Glutamatergic neuron (in vitro differentiated cells): ENCODE data around the gene AMH. TPM values are rescaled to one million over a fixed set of nuclear protein-coding genes. Genes with fewer than 3 reads are reported as not detected.
A peak's percentile ranks its signal among the peaks of the same experiment; 100 is the strongest.

Experiments
- DNase-seq: peaks from one replicate; pipeline ENCODE4 v3.0.0; 2022
- H3K27ac Mint-ChIP-seq: one replicate; pipeline ENCODE4 v1.8.0; 2020; ENCODE audit warnings: mild to moderate bottlenecking, mixed read lengths, inconsistent platforms; ENCODE audit not compliant: unreplicated experiment
- H3K27me3 Mint-ChIP-seq: one replicate; pipeline ENCODE4 v1.8.0; 2020; ENCODE audit warnings: mild to moderate bottlenecking, moderate library complexity, mixed read lengths, inconsistent platforms; ENCODE audit not compliant: unreplicated experiment
- H3K36me3 Mint-ChIP-seq: one replicate; pipeline ENCODE4 v1.8.0; 2020; ENCODE audit warnings: mild to moderate bottlenecking, mixed read lengths, inconsistent platforms; ENCODE audit not compliant: unreplicated experiment
- H3K4me1 Mint-ChIP-seq: one replicate; pipeline ENCODE4 v1.8.0; 2020; ENCODE audit warnings: mild to moderate bottlenecking, low read depth, mixed read lengths, inconsistent platforms; ENCODE audit not compliant: unreplicated experiment
- H3K4me3 Mint-ChIP-seq: one replicate; pipeline ENCODE4 v1.8.0; 2020; ENCODE audit warnings: mild to moderate bottlenecking, mixed read lengths, inconsistent platforms; ENCODE audit not compliant: unreplicated experiment
- H3K9me3 Mint-ChIP-seq: one replicate; pipeline ENCODE4 v1.8.0; 2020; ENCODE audit warnings: mild to moderate bottlenecking, moderate library complexity, mixed read lengths, inconsistent platforms; ENCODE audit not compliant: unreplicated experiment
- total RNA-seq: library from RNA; stranded (reverse); fragmentation: NEBNext Ultra II Directional; extraction: Animal tissue kit (Norgen Biotek cat#: 25700); gene quantifications from one replicate; pipeline ENCODE4 v1.2.1, GENCODE V29; 2021; ENCODE audit not compliant: unreplicated experiment
- TF ChIP-seq, protein P1 (sequence below): fragments of 200-600 bp; sonication (generic); IDR thresholded peaks from one replicate; pipeline ENCODE4 v1.5.0; 2021; ENCODE audit not compliant: partially characterized antibody, unreplicated experiment

Gene AMH
- total RNA-seq, 1 donor from 2014 or later = 11.0 TPM

GRCh38 chr19:2259336-2259735 is 10.2 kb downstream of the AMH start:
- Mint-ChIP-seq H3K4me1 (no peaks in the 10 kb centered on the region), H3K36me3 (no peaks in the 10 kb centered on the region), H3K4me3 (no peak overlapping the region), H3K27ac (no peak overlapping the region), H3K27me3 (peaks cover 2% of the 10 kb centered on the region), H3K9me3 (peaks cover 2% of the 10 kb centered on the region)
- TF ChIP-seq, protein P1, sequence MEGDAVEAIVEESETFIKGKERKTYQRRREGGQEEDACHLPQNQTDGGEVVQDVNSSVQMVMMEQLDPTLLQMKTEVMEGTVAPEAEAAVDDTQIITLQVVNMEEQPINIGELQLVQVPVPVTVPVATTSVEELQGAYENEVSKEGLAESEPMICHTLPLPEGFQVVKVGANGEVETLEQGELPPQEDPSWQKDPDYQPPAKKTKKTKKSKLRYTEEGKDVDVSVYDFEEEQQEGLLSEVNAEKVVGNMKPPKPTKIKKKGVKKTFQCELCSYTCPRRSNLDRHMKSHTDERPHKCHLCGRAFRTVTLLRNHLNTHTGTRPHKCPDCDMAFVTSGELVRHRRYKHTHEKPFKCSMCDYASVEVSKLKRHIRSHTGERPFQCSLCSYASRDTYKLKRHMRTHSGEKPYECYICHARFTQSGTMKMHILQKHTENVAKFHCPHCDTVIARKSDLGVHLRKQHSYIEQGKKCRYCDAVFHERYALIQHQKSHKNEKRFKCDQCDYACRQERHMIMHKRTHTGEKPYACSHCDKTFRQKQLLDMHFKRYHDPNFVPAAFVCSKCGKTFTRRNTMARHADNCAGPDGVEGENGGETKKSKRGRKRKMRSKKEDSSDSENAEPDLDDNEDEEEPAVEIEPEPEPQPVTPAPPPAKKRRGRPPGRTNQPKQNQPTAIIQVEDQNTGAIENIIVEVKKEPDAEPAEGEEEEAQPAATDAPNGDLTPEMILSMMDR = no peak
- DNase-seq = no peak

DNA sequence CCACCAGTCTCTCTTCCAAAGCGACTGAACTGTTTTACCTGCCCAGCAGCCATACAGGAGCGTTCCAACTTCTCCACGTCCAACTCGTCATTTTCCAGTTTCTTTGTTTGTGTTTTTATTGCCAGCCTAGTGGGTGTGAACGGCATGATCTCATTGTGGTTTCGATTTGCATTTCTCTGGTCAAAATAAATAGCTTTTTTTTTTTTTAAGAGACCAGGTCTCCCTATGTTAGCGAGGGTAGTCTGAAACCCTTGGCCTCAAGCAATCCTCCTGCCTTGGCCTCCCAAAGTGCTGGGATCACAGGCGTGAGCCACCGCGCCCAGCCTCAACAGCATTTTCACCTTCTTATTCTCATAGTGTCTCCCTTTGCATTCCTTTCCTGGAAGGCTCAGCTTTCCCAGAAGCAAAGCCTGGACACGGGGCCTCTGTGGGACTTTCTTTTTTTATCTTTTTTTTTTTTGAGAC is 11.2 kb downstream of the AMH start:
- DNase-seq = no peak
- H3K4me1 Mint-ChIP-seq = no peaks in the 10 kb centered on the region
- peaks cover 2% of the 10 kb centered on the region for H3K27me3 Mint-ChIP-seq
- no peak overlapping the region for H3K4me3 Mint-ChIP-seq
- no peaks in the 10 kb centered on the region for H3K36me3 Mint-ChIP-seq
- peak overlapping the region; percentile 6 for H3K27ac Mint-ChIP-seq
- TF ChIP-seq, protein P1 = no peak
- H3K9me3 Mint-ChIP-seq = peaks cover 2% of the 10 kb centered on the region

GRCh38 chr19:2261438-2262172 is 12.5 kb downstream of the AMH start:
- no peak overlapping the region for H3K27ac Mint-ChIP-seq
- peaks cover 2% of the 10 kb centered on the region for H3K27me3 Mint-ChIP-seq
- peaks cover 2% of the 10 kb centered on the region for H3K9me3 Mint-ChIP-seq
- TF ChIP-seq, protein P1 = peak; percentile 41
- DNase-seq = peak; percentile 56
- H3K4me1 Mint-ChIP-seq = no peaks in the 10 kb centered on the region
- H3K36me3 Mint-ChIP-seq = no peaks in the 10 kb centered on the region
- no peak overlapping the region for H3K4me3 Mint-ChIP-seq

DNA sequence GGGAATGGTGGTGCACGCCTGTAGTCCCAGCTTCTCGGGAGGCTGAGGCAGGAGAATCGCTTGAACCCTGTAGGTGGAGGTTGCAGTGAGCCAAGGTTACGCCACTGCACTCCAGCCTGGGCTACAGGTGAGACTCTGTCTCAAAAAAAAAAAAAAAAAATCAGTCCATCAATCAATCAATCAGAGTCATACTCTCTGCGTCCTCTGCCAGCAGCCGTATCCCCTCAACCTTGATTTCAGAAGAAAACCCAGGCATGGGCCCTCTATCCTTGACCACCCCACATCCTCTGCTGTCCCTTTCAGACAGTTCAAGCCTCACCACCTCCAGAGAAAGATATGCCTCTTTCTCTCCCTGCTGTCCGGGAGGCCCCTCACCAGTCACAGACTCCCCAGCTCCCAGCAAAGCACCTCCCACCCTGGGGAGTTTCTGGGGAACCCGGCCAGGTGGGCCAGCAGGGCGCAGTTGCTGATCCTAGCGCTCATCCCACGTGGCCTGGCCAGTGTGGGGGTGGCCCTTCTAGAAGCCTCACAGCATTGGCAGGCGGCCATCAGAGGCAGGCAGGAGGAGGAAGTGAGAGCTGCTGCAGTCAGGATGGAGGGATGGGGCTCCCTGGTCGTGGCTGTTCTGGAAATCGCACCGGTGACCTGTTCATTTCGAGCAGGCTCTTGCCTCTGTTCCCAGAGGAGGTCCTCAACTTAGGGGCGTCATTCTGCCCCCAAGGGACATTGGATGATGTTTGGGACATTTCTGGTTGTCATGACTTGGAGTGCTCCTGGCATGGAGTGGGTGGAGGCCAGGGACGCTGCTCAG is 17.3 kb downstream of the AMH start:
- Mint-ChIP-seq H3K9me3 (peaks cover 9% of the 10 kb centered on the region), H3K4me3 (no peak overlapping the region), H3K27me3 (peaks cover 7% of the 10 kb centered on the region), H3K27ac (no peak overlapping the region), H3K4me1 (no peaks in the 10 kb centered on the region), H3K36me3 (no peaks in the 10 kb centered on the region)
- TF ChIP-seq, protein P1 = no peak
- no peak for DNase-seq

- H3K9me3 Mint-ChIP-seq = peaks cover 16% of the 10 kb centered on the region
- no peak for DNase-seq
- peak overlapping the region; percentile 52 for H3K27ac Mint-ChIP-seq
- peak overlapping the region; percentile 82 for H3K4me3 Mint-ChIP-seq
- peaks cover 10% of the 10 kb centered on the region for H3K27me3 Mint-ChIP-seq
- H3K4me1 Mint-ChIP-seq = peaks cover 7% of the 10 kb centered on the region
- H3K36me3 Mint-ChIP-seq = no peaks in the 10 kb centered on the region
- TF ChIP-seq, protein P1 = no peak
Observed at GRCh38 chr19:2268480-2268830, 19.3 kb downstream of the AMH start.
